Neural crest cell (in vitro differentiated cells): ENCODE measurements around the gene NXPH4. TPM values are rescaled to one million over a fixed set of nuclear protein-coding genes. Genes with fewer than 3 reads are reported as not detected.

Experiments
- DNase-seq: peaks from one replicate; pipeline ENCODE4 v3.0.0; 2021; ENCODE audit warnings: low read depth, mixed read lengths, low spot score
- H3K27ac Mint-ChIP-seq: one replicate; pipeline ENCODE4 v1.8.0; 2021; ENCODE audit warnings: mild to moderate bottlenecking, mixed read lengths; ENCODE audit not compliant: unreplicated experiment
- H3K27me3 Mint-ChIP-seq: 2 replicates; pipeline ENCODE4 v1.8.0; 2021; ENCODE audit warnings: low read depth, mild to moderate bottlenecking, mixed read lengths
- H3K36me3 Mint-ChIP-seq: 2 replicates; pipeline ENCODE4 v1.8.0; 2021; ENCODE audit warnings: low read depth, mild to moderate bottlenecking, mixed read lengths
- H3K4me1 Mint-ChIP-seq: 2 replicates; pipeline ENCODE4 v1.8.0; 2021; ENCODE audit warnings: mixed read lengths
- H3K4me3 Mint-ChIP-seq: one replicate; pipeline ENCODE4 v1.8.0; 2021; ENCODE audit warnings: mild to moderate bottlenecking, mixed read lengths
- H3K9me3 Mint-ChIP-seq: 2 replicates; pipeline ENCODE4 v1.8.0; 2021; ENCODE audit warnings: mixed read lengths
- total RNA-seq: library from RNA; stranded (reverse); gene quantifications from 2 replicates; pipeline ENCODE4 v1.2.1, GENCODE V29; 2021
- TF ChIP-seq, protein P1 (sequence below): fragments of 200-600 bp; sonication (generic); conservative IDR thresholded peaks from 2 replicates; pipeline ENCODE4 v1.5.0; 2021; ENCODE audit warnings: antibody characterized with exemption, mild to moderate bottlenecking

The NXPH4 gene
- total RNA-seq, 1 donor from 2014 or later = 0.91 TPM

GRCh38 chr12:57190037-57190436, 26.6 kb upstream of the NXPH4 start:
- peaks cover 4% of the 10 kb centered on the region for H3K9me3 Mint-ChIP-seq
- H3K36me3 Mint-ChIP-seq = peaks cover 12% of the 10 kb centered on the region
- H3K27ac Mint-ChIP-seq = no peak overlapping the region
- H3K4me1 Mint-ChIP-seq = no peaks in the 10 kb centered on the region
- TF ChIP-seq, protein P1, sequence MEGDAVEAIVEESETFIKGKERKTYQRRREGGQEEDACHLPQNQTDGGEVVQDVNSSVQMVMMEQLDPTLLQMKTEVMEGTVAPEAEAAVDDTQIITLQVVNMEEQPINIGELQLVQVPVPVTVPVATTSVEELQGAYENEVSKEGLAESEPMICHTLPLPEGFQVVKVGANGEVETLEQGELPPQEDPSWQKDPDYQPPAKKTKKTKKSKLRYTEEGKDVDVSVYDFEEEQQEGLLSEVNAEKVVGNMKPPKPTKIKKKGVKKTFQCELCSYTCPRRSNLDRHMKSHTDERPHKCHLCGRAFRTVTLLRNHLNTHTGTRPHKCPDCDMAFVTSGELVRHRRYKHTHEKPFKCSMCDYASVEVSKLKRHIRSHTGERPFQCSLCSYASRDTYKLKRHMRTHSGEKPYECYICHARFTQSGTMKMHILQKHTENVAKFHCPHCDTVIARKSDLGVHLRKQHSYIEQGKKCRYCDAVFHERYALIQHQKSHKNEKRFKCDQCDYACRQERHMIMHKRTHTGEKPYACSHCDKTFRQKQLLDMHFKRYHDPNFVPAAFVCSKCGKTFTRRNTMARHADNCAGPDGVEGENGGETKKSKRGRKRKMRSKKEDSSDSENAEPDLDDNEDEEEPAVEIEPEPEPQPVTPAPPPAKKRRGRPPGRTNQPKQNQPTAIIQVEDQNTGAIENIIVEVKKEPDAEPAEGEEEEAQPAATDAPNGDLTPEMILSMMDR = no peak
- H3K27me3 Mint-ChIP-seq = no peaks in the 10 kb centered on the region
- no peak for DNase-seq
- no peak overlapping the region for H3K4me3 Mint-ChIP-seq

DNA sequence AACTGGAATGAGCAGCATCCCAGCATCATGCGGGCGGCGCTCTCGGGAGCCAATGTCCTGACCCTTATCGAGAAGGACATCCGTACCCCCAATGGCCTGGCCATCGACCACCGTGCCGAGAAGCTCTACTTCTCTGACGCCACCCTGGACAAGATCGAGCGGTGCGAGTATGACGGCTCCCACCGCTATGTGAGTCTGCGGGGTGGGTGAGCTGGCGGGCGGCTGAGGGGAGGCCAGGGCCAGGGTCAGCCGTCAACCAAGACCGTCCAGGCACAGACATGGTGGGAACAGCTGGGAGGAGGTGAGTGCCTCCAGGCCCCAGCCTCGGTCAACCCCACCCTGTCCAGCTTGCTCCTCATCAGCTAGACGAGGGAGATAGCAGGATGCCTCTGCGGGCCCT, 25.8 kb upstream of the NXPH4 start:
- TF ChIP-seq, protein P1 = no peak
- Mint-ChIP-seq H3K27ac (no peak overlapping the region), H3K36me3 (peaks cover 12% of the 10 kb centered on the region), H3K4me1 (no peaks in the 10 kb centered on the region), H3K9me3 (peaks cover 4% of the 10 kb centered on the region), H3K27me3 (no peaks in the 10 kb centered on the region), H3K4me3 (no peak overlapping the region)
- DNase-seq = no peak

DNA sequence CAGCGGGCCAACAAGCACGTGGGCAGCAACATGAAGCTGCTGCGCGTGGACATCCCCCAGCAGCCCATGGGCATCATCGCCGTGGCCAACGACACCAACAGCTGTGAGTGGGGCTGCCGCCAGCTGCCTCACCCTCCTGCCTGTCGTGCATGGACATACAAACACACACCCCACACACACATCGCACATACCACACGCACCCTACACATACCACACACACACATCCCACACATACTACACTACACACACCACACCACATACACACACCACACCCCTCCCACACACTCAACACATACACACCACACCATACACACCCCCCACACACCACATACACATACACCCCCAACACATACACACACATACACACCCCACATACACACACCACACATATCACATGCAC, 25.2 kb upstream of the NXPH4 start:
- Mint-ChIP-seq H3K27ac (no peak overlapping the region), H3K4me3 (no peak overlapping the region), H3K4me1 (no peaks in the 10 kb centered on the region), H3K36me3 (peaks cover 12% of the 10 kb centered on the region), H3K27me3 (no peaks in the 10 kb centered on the region), H3K9me3 (peaks cover 4% of the 10 kb centered on the region)
- TF ChIP-seq, protein P1 = no peak
- no peak for DNase-seq

DNA sequence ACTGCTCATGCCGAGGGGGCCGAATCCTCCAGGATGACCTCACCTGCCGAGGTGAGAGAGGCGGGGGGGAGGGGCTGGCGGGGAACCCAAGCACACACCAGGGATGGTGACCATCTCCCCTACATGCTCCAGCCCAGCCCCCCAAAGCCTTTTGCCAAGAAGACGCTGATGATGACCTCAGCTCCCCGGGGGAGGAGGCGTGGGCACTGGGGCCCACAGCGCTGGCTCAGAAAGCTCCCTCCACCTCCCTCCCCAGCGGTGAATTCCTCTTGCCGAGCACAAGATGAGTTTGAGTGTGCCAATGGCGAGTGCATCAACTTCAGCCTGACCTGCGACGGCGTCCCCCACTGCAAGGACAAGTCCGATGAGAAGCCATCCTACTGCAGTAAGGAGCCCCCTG, 23.7 kb upstream of the NXPH4 start:
- peaks cover 4% of the 10 kb centered on the region for H3K9me3 Mint-ChIP-seq
- TF ChIP-seq, protein P1 = no peak
- peaks cover 12% of the 10 kb centered on the region for H3K36me3 Mint-ChIP-seq
- no peaks in the 10 kb centered on the region for H3K4me1 Mint-ChIP-seq
- H3K4me3 Mint-ChIP-seq = no peak overlapping the region
- no peaks in the 10 kb centered on the region for H3K27me3 Mint-ChIP-seq
- DNase-seq = no peak
- H3K27ac Mint-ChIP-seq = no peak overlapping the region

GRCh38 chr12:57193706-57194245, 22.8 kb upstream of the NXPH4 start:
- H3K36me3 Mint-ChIP-seq = peaks cover 12% of the 10 kb centered on the region
- no peaks in the 10 kb centered on the region for H3K4me1 Mint-ChIP-seq
- H3K4me3 Mint-ChIP-seq = no peak overlapping the region
- no peak for DNase-seq
- peaks cover 4% of the 10 kb centered on the region for H3K9me3 Mint-ChIP-seq
- no peaks in the 10 kb centered on the region for H3K27me3 Mint-ChIP-seq
- TF ChIP-seq, protein P1 = no peak
- peak overlapping the region; percentile 62 for H3K27ac Mint-ChIP-seq
